K562 (cell line): ENCODE results near the gene COL15A1. TPM values are rescaled to one million over a fixed set of nuclear protein-coding genes. Genes with fewer than 3 reads are reported as not detected.

Experiments used
- CHAMP1 ChIP-seq: fragments of 450-650 bp; IDR thresholded peaks from 2 replicates; pipeline ENCODE4 v1.6.1; 2016; ENCODE audit warnings: mild to moderate bottlenecking
- CTBP1 ChIP-seq: fragments of 450-650 bp; IDR thresholded peaks from 2 replicates; pipeline ENCODE4 v1.6.1; 2016; ENCODE audit warnings: borderline replicate concordance
- DPF2 ChIP-seq: fragments of 450-650 bp; IDR thresholded peaks from 2 replicates; pipeline ENCODE4 v1.6.1; 2016
- FOXJ2 ChIP-seq: fragments of 200-800 bp; sonication (Bioruptor generic); IDR thresholded peaks from 2 replicates; pipeline ENCODE4 v1.6.1; 2016; ENCODE audit warnings: missing genetic modification characterization, missing compliant biosample characterization
- GABPB2 ChIP-seq: fragments of 250-450 bp; sonication (Bioruptor Pico); conservative IDR thresholded peaks from 2 replicates; pipeline ENCODE4 v1.5.1; 2021; ENCODE audit warnings: mild to moderate bottlenecking
- GATAD2A ChIP-seq: fragments of 450-650 bp; IDR thresholded peaks from 2 replicates; pipeline ENCODE4 v1.6.1; 2017
- HLTF ChIP-seq: fragments of 450-650 bp; IDR thresholded peaks from 2 replicates; pipeline ENCODE4 v1.6.1; 2016
- ILF3 ChIP-seq: fragments of 450-650 bp; IDR thresholded peaks from 2 replicates; pipeline ENCODE4 v1.6.1; 2018; ENCODE audit warnings: antibody characterized with exemption, mild to moderate bottlenecking, moderate library complexity, borderline replicate concordance
- POLR3A ChIP-seq: IDR thresholded peaks from 2 replicates; pipeline ENCODE4 v1.6.1; 2011; ENCODE audit warnings: borderline replicate concordance, mild to moderate bottlenecking, moderate library complexity; ENCODE audit not compliant: insufficient read length, insufficient read depth; ENCODE audit errors: extremely low read depth
- SRSF7 ChIP-seq: fragments of 200-400 bp; formaldehyde crosslinking; optimal IDR thresholded peaks from 2 replicates; pipeline ENCODE3; 2017; ENCODE audit warnings: mild to moderate bottlenecking, low read depth, low read length
- SUPT5H ChIP-seq: fragments of 450-650 bp; IDR thresholded peaks from 2 replicates; pipeline ENCODE4 v1.6.1; 2016
- TSHZ1 ChIP-seq: fragments of 250-450 bp; sonication (Bioruptor Pico); IDR thresholded peaks from 2 replicates; pipeline ENCODE4 v1.4.0; 2020; ENCODE audit warnings: mild to moderate bottlenecking, moderate library complexity
- ZFPM2 ChIP-seq: fragments of 250-450 bp; sonication (Bioruptor Pico); IDR thresholded peaks from 2 replicates; pipeline ENCODE4 v1.5.1; 2022; ENCODE audit warnings: mild to moderate bottlenecking
- ZNF324 ChIP-seq: fragments of 250-450 bp; sonication (Bioruptor Pico); IDR thresholded peaks from 2 replicates; pipeline ENCODE4 v1.4.0; 2020; ENCODE audit warnings: mild to moderate bottlenecking
- ZNF347 ChIP-seq: fragments of 450-650 bp; formaldehyde crosslinking; IDR thresholded peaks from 2 replicates; pipeline ENCODE4 v1.4.0; 2020; ENCODE audit warnings: low read depth, mild to moderate bottlenecking, moderate library complexity
- ZNF398 ChIP-seq: fragments of 250-450 bp; sonication (Bioruptor Pico); IDR thresholded peaks from 2 replicates; pipeline ENCODE4 v1.8.0; 2021; ENCODE audit warnings: moderate library complexity, mild to moderate bottlenecking, inconsistent platforms
- ZNF436 ChIP-seq: fragments of 250-450, 450-650 bp; sonication (Bioruptor Pico); formaldehyde crosslinking; IDR thresholded peaks from 2 replicates; pipeline ENCODE4 v1.7.0; 2020; ENCODE audit warnings: mild to moderate bottlenecking
- ZNF449 ChIP-seq: fragments of 250-450 bp; sonication (Bioruptor Pico); IDR thresholded peaks from 2 replicates; pipeline ENCODE4 v1.8.0; 2022; ENCODE audit warnings: moderate library complexity, mild to moderate bottlenecking, inconsistent platforms
- ZNF740 ChIP-seq, 3 experiments: fragments of 200-800 bp in 1 of 3; sonication (Bioruptor generic) in 1 of 3; sonication (generic) in 1 of 3; formaldehyde crosslinking in 1 of 3; IDR thresholded peaks; 2 replicates each; pipeline versions ENCODE4 v1.6.1 to v1.8.0; 2016 to 2022; ENCODE audit warnings: mild to moderate bottlenecking in 2 of 3, missing compliant biosample characterization in 2 of 3, missing genetic modification characterization in 2 of 3, missing genetic modification reagents in 1 of 3
- polyA plus RNA-seq, 8 experiments: library from polyadenylated mRNA; depleted of rRNA in 4 of 8; stranded (reverse) in 5 of 8; unstranded in 3 of 8; fragments of >200 nt; fragmentation: Nextera tagmentation in 2 of 8; fragmentation: Illumina TruSeq in 1 of 8; extraction: Ambion mirVana in 2 of 8; extraction: Trizol in 1 of 8; gene quantifications; 2 replicates each; pipeline versions ENCODE4 v1.2.1 to v1.2.3, GENCODE V29; 2011 to 2014; ENCODE audit warnings: inconsistent platforms in 1 of 8, missing spikeins in 1 of 8
- total RNA-seq, 7 experiments: library from RNA; depleted of rRNA in 6 of 7; stranded (reverse); fragments of >200 nt in 6 of 7; fragmentation: Illumina TruSeq in 2 of 7; extraction: Trizol in 2 of 7; gene quantifications; 2 replicates each; pipeline versions ENCODE4 v1.2.1 to v1.2.3, GENCODE V29; 2011 to 2021; ENCODE audit warnings: low replicate concordance in 1 of 7

COL15A1 gene
- total and polyA plus RNA-seq, 9 of the 15 experiments (the other 6 are each of a cell fraction or from before 2014, with no cell fraction given), result 0.46 to 5.1 (median 2.6) TPM

- TF ChIP-seq CHAMP1 (no peak), ZNF398 (CRISPR knock-in tag) (no peak), TSHZ1 (CRISPR knock-in tag) (no peak), GATAD2A (0 out of 2 replicates have a peak, but pooled peaks have one; percentile 76), DPF2 (peak; percentile 85), HLTF (no peak), ZNF324 (CRISPR knock-in tag) (no peak), FOXJ2 (tag) (no peak), SUPT5H (no peak), ZNF449 (CRISPR knock-in tag) (peak; percentile 79; the same call in 1 of the 2 replicates), ZNF740 (CRISPR knock-in tag; IDR thresholded peaks at IDR 0.05) (no peak), ZNF740 (tag; IDR thresholded peaks at IDR 0.05) (no peak), ZFPM2 (CRISPR knock-in tag) (no peak), ZNF347 (CRISPR knock-in tag) (no peak), POLR3A (no peak), CTBP1 (peak; percentile 79; the same call in 1 of the 2 replicates), GABPB2 (CRISPR knock-in tag) (no peak), SRSF7 (no peak), ZNF436 (CRISPR knock-in tag) (no peak), ILF3 (no peak)
Measured at GRCh38 chr9:98935071-98935505, 8.6 kb upstream of the COL15A1 start (continued).
